ENCODE results near the gene VPS13D.
"Not testable (repeated sequence)": the region's sequence is repeated elsewhere in the genome, so short reads cannot be mapped to it uniquely, and the experiment has no call there.

GRCh38 chr1:12222700-12223099, 7.1 kb upstream of the VPS13D start:
- TF ChIP-seq CTCF, POLR2AphosphoS5 (IDR thresholded peaks at IDR 0.05): not testable (repeated sequence)
